LNCAP (cell line): ENCODE measurements around the gene PSME4.

ENCODE experiments used
- CTCF ChIP-seq: fragments of 450-650 bp; IDR thresholded peaks from 2 replicates; pipeline ENCODE4 v1.5.1; 2017; ENCODE audit warnings: mild to moderate bottlenecking

PSME4 gene

GRCh38 chr2:53886406-53887280 lies 84.2 kb downstream of the PSME4 start:
- no peak for TF ChIP-seq CTCF

- TF ChIP-seq CTCF: no peak
These were observed 85.9 kb downstream of the PSME4 start for GRCh38 chr2:53884883-53885282.

GRCh38 chr2:53881986-53882385 lies 88.8 kb downstream of the PSME4 start:
- no peak for TF ChIP-seq CTCF

- no peak for TF ChIP-seq CTCF
These were observed 89.4 kb downstream of the PSME4 start for GRCh38 chr2:53881360-53881759.

DNA sequence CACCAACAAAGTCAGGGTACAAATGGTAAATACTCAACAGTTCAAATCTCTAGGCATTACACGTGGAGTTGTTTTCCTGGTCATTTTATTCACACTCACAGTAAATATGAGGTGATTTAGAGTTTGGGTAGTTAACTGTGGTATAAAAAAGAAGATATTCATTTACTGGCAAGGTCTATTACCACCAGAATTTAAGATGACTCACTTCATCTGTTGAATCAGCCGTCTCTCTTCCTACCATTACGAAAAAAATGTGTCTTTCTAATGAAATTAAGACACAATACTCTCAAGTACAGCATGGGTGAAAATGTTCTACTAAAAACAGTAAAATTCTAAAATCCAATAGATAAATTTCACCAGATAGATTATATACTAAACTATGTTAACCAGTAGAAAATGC lies 90.0 kb downstream of the PSME4 start:
- TF ChIP-seq CTCF: no peak

- no peak for TF ChIP-seq CTCF
These were observed 93.2 kb downstream of the PSME4 start for GRCh38 chr2:53877556-53877955.

GRCh38 chr2:53877112-53877511 lies 93.7 kb downstream of the PSME4 start:
- TF ChIP-seq CTCF: no peak
